ENCODE data around the gene LYPD3. TPM values are rescaled to one million over a fixed set of nuclear protein-coding genes. Genes with fewer than 3 reads are reported as not detected.

Gene LYPD3
- total RNA-seq, 1 donor = 0.43 TPM

DNA sequence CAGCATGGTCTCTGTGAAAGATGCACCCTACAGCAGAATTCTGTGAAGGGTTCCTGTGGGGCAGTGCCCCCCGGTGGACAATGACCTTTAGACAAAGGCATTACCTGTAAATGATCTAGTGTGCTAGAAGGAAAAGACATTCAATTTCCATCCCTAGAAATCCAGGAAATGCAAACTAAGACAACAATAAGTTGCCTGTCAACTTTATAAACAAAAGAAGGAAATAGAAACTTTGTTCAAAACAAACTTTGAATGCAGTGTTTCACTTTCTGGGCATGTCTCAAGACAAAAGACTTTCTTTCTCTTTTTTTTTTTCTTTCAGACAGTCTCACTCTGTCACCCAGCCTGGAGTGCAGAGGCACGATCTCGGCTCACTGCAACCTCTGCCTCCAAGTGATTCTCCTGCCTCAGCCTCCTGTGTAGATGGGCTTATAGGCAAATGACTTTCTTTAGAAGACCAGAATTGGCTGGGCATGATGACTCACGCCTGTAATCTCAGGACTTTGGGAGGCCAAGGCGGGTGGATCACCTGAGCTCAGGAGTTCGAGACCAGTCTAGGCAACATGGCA is 35.2 kb downstream of the LYPD3 start:
- DNase-seq (ENCODE audit: low read depth) = no peak
- no peak overlapping the region for H3K4me3 ChIP-seq (ENCODE audit: low read depth, low read length)

DNA sequence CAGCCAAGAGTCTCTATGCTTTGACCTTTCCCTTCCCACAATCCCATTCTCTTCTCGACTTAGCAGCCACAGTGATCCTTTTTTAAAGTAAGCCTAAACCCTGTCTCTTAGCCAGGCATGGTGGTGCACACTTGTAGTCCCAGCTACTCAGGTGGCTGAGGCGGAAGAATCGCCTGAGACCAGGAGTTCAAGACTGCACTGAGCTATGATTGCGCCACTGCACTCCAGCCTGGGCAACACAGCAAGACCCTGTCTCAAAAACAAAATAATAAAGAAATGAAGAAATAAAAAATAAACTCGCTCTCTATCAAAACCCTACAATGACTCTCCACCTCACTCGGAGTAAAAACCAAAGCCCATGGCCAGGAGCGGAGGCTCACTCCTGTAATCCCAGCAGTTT is 36.0 kb downstream of the LYPD3 start:
- no peak for DNase-seq (ENCODE audit: low read depth)
- TF ChIP-seq, protein P1, sequence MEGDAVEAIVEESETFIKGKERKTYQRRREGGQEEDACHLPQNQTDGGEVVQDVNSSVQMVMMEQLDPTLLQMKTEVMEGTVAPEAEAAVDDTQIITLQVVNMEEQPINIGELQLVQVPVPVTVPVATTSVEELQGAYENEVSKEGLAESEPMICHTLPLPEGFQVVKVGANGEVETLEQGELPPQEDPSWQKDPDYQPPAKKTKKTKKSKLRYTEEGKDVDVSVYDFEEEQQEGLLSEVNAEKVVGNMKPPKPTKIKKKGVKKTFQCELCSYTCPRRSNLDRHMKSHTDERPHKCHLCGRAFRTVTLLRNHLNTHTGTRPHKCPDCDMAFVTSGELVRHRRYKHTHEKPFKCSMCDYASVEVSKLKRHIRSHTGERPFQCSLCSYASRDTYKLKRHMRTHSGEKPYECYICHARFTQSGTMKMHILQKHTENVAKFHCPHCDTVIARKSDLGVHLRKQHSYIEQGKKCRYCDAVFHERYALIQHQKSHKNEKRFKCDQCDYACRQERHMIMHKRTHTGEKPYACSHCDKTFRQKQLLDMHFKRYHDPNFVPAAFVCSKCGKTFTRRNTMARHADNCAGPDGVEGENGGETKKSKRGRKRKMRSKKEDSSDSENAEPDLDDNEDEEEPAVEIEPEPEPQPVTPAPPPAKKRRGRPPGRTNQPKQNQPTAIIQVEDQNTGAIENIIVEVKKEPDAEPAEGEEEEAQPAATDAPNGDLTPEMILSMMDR (IDR thresholded peaks at IDR 0.05; ENCODE audit: insufficient read depth, low read depth, low read length) = no peak
- no peak overlapping the region for H3K4me3 ChIP-seq (ENCODE audit: low read depth, low read length)

More for the DNA sequence above, 35.2 kb downstream of the LYPD3 start:
- TF ChIP-seq, protein P1 (IDR thresholded peaks at IDR 0.05; ENCODE audit: insufficient read depth, low read depth, low read length) = no peak

DNA sequence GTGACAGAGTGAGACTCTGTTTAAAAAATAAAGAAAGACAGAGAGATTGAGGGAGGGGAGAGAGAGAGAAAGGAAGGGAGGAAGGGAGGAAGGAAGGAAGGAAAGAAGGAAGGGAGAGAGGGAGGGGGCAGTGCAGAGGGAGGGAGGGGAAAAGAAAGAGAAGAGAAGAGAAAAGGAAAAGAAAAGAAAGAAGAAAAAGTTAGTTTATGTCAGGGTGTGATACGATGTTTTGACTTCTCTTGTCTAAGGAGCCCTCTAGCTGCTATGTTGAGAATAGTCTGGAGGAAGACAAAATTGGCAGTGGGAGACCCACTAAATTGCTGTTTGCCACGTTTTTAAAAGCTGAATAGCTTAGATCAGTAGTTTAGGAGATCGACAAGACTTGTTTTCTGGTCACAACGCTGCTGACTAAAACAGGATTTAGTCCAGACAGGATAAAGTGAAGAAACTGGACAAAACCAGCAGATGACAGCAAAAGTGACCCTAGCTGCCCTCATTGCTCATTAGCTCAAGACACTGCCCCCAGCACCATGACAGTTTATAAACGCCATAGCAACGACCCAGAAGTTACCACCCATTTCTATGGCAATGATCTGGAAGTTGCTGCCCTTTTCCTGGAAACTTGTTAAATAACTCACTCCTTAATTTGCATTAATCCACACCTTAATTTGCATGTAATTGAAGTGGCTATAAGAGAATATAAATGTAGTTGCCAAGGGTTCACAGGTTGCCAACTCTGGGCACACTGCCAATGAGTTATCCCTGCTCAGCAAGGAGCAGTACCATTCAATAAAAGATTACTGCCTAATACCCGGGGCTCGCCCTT is 39.6 kb downstream of the LYPD3 start:
- DNase-seq (ENCODE audit: low read depth) = peak; percentile 16
- no peak overlapping the region for H3K4me3 ChIP-seq (ENCODE audit: low read depth, low read length)
- TF ChIP-seq, protein P1 (IDR thresholded peaks at IDR 0.05; ENCODE audit: insufficient read depth, low read depth, low read length) = peak; percentile 60

DNA sequence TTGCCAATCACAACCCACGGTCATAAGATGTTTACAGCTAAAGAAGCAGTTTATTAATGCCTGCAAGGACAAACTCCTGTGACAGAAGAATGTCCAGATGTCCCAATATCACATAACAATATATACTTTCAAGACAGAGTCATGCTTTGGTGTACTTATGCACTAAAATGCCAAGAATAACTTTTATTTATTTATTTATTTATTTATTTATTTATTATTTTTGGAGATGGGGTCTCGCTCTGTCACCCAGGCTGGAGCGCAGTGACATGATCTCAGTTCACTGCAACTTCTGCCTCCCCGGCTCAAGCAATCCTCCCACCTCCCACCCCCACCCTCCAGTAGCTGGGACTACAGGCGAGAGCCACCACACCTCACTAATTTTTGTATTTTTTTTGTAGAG is 41.6 kb downstream of the LYPD3 start:
- TF ChIP-seq, protein P1 (IDR thresholded peaks at IDR 0.05; ENCODE audit: insufficient read depth, low read depth, low read length) = no peak
- H3K4me3 ChIP-seq (ENCODE audit: low read depth, low read length) = no peak overlapping the region
- no peak for DNase-seq (ENCODE audit: low read depth)

DNA sequence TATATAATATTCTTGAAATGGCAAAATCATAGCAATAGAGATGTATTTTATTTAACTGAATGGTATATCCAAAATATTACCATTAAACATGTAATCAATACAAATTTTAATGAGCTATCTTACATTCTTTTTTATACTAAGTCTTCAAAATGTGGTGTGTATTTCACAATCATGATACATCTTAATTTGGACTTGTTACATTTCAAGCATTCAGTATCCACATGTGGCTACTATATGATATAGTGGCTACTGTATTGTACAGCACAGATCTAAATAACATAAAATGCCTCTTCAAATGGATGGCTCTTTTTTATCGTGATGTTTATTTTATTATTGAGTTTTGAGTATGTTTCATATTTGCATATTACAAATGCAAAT is 42.7 kb downstream of the LYPD3 start:
- DNase-seq (ENCODE audit: low read depth) = no peak
- no peak overlapping the region for H3K4me3 ChIP-seq (ENCODE audit: low read depth, low read length)
- TF ChIP-seq, protein P1 (IDR thresholded peaks at IDR 0.05; ENCODE audit: insufficient read depth, low read depth, low read length) = no peak

DNA sequence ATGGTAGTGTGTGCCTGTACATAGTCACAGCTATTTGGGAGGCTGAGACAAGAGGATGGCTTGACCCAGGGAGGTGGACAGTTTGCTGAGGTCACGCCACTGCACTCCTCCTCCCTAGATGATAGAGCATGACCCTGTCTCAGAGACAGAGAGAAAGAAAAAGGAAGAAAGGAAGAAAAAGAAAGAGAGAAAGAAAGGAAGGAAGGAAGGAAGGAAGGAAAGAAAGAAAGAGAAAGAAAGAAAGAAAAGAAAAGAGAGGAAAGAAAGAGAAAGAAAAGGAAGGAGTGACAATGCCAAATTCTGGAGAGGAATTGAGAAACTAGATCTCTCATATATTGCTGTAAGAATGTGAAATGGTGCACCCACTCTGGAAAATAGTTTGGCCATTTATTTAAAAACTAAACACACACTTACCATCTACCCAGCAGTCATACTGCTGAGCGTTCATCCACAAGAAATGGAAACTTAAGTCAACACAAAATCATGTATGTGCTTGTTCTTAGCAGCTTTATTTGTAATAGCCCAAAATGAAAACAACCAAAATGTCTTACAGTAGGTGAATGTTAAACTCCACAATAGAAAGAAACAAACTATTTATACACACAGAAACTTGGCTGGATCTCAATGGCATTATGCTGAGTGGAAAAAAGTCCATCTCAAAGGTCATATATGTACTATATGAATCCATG is 43.3 kb downstream of the LYPD3 start:
- TF ChIP-seq, protein P1 (IDR thresholded peaks at IDR 0.05; ENCODE audit: insufficient read depth, low read depth, low read length) = no peak
- no peak overlapping the region for H3K4me3 ChIP-seq (ENCODE audit: low read depth, low read length)
- no peak for DNase-seq (ENCODE audit: low read depth)
